SK-N-DZ (cell line): Measurements from ENCODE around the gene RBM14.
"Not testable (repeated sequence)": the region's sequence is repeated elsewhere in the genome, so short reads cannot be mapped to it uniquely, and the experiment has no call there.

Experiments
- DNase-seq: peaks from one replicate; pipeline ENCODE4 v3.0.0-alpha.2; 2015; ENCODE audit warnings: low spot score

RBM14 gene

GRCh38 chr11:66636411-66636810 lies 20.0 kb downstream of the RBM14 start:
- DNase-seq, result no peak

- DNase-seq, result peak; percentile 18
Observed at GRCh38 chr11:66637557-66638176, 21.2 kb downstream of the RBM14 start.

GRCh38 chr11:66638177-66639065 lies 22.0 kb downstream of the RBM14 start, which contains the start of gene RBM4:
Gene RBM4, plus strand, starts transcription at chr11:66638703. Its CDS starts 1,009 bp downstream, at chr11:66639712.
- peak; percentile 100 for DNase-seq

- peak; percentile 15 for DNase-seq
Observed at GRCh38 chr11:66639066-66639813, 22.8 kb downstream of the RBM14 start.

GRCh38 chr11:66639814-66640340 lies 23.4 kb downstream of the RBM14 start:
- not testable (repeated sequence) for DNase-seq

GRCh38 chr11:66641834-66642233 lies 25.4 kb downstream of the RBM14 start:
- DNase-seq, result no peak

GRCh38 chr11:66643745-66644437 lies 27.5 kb downstream of the RBM14 start:
- DNase-seq, result no peak

- DNase-seq, result no peak
Observed at GRCh38 chr11:66646828-66647227, 30.4 kb downstream of the RBM14 start.

- DNase-seq, result no peak
Observed at GRCh38 chr11:66649903-66650302, 33.5 kb downstream of the RBM14 start.

- no peak for DNase-seq
Observed at GRCh38 chr11:66651016-66651415, 34.6 kb downstream of the RBM14 start.

- no peak for DNase-seq
Observed at GRCh38 chr11:66652651-66653050, 36.2 kb downstream of the RBM14 start.

GRCh38 chr11:66653123-66653522 lies 36.7 kb downstream of the RBM14 start:
- no peak for DNase-seq

- DNase-seq, result no peak
Observed at GRCh38 chr11:66659763-66660162, 43.3 kb downstream of the RBM14 start.

GRCh38 chr11:66663741-66664296 lies 47.4 kb downstream of the RBM14 start:
- DNase-seq, result no peak

- DNase-seq, result no peak
Observed at GRCh38 chr11:66665369-66665768, 48.9 kb downstream of the RBM14 start.

GRCh38 chr11:66670816-66671215 lies 54.4 kb downstream of the RBM14 start:
- DNase-seq, result no peak

- no peak for DNase-seq
Observed at GRCh38 chr11:66674964-66675602, 58.7 kb downstream of the RBM14 start.

GRCh38 chr11:66676282-66676919 lies 60.0 kb downstream of the RBM14 start:
- DNase-seq, result no peak
